HUES6 (cell line): Measurements from ENCODE around the gene TDRD10.

ENCODE experiments used
- H3K27ac ChIP-seq: 2 replicates; pipeline ENCODE4 v1.7.0; 2013; ENCODE audit warnings: low read depth, mild to moderate bottlenecking, low read length, inconsistent platforms
- H3K27me3 ChIP-seq: 2 replicates; pipeline ENCODE4 v1.6.1; 2013; ENCODE audit warnings: low read length; ENCODE audit not compliant: control insufficient read depth, insufficient read depth
- H3K36me3 ChIP-seq: 2 replicates; pipeline ENCODE4 v1.6.1; 2013; ENCODE audit warnings: low read length; ENCODE audit not compliant: control insufficient read depth, insufficient read depth
- H3K4me1 ChIP-seq: 2 replicates; pipeline ENCODE4 v1.6.1; 2013; ENCODE audit warnings: low read length; ENCODE audit not compliant: control insufficient read depth, insufficient read depth
- H3K4me3 ChIP-seq: 2 replicates; pipeline ENCODE4 v1.5.1; 2013; ENCODE audit warnings: low read depth, low read length
- H3K9ac ChIP-seq: one replicate; pipeline ENCODE4 v1.6.1; 2013; ENCODE audit warnings: mild to moderate bottlenecking, low read length
- H3K9me3 ChIP-seq: 2 replicates; pipeline ENCODE4 v1.6.1; 2013; ENCODE audit warnings: low read depth, low read length; ENCODE audit not compliant: control insufficient read depth, insufficient read depth

TDRD10 gene

GRCh38 chr1:154571244-154571963 is 69.4 kb downstream of the TDRD10 start:
- H3K9ac ChIP-seq, result no peak overlapping the region
- H3K9me3 ChIP-seq, result no peaks in the 10 kb centered on the region
- H3K27ac ChIP-seq, result no peak overlapping the region
- no peak overlapping the region for H3K4me3 ChIP-seq
- peaks cover 15% of the 10 kb centered on the region; the same call in 1 of the 2 replicates for H3K4me1 ChIP-seq
- H3K27me3 ChIP-seq, result peaks cover 47% of the 10 kb centered on the region
- H3K36me3 ChIP-seq, result 0 out of 2 replicates have a peak, but pooled peaks cover 2% of the 10 kb centered on the region

- Histone ChIP-seq H3K27ac (no peak overlapping the region), H3K4me1 (peaks cover 15% of the 10 kb centered on the region; the same call in 1 of the 2 replicates), H3K9me3 (no peaks in the 10 kb centered on the region), H3K36me3 (0 out of 2 replicates have a peak, but pooled peaks cover 4% of the 10 kb centered on the region), H3K4me3 (no peak overlapping the region), H3K9ac (no peak overlapping the region), H3K27me3 (peaks cover 42% of the 10 kb centered on the region)
These were observed 69.9 kb downstream of the TDRD10 start for GRCh38 chr1:154571964-154572288.

GRCh38 chr1:154572468-154573167 is 70.6 kb downstream of the TDRD10 start:
- Histone ChIP-seq H3K4me3 (no peak overlapping the region), H3K9me3 (no peaks in the 10 kb centered on the region), H3K36me3 (peaks cover 11% of the 10 kb centered on the region; the same call in 1 of the 2 replicates), H3K27me3 (peaks cover 35% of the 10 kb centered on the region), H3K27ac (no peak overlapping the region), H3K9ac (no peak overlapping the region), H3K4me1 (peaks cover 15% of the 10 kb centered on the region; the same call in 1 of the 2 replicates)

GRCh38 chr1:154573168-154573510 is 71.1 kb downstream of the TDRD10 start:
- H3K9me3 ChIP-seq, result no peaks in the 10 kb centered on the region
- peaks cover 16% of the 10 kb centered on the region for H3K36me3 ChIP-seq
- H3K9ac ChIP-seq, result no peak overlapping the region
- no peak overlapping the region for H3K4me3 ChIP-seq
- no peak overlapping the region for H3K27ac ChIP-seq
- H3K4me1 ChIP-seq, result peaks cover 15% of the 10 kb centered on the region; the same call in 1 of the 2 replicates
- H3K27me3 ChIP-seq, result peaks cover 32% of the 10 kb centered on the region

GRCh38 chr1:154574716-154575115 is 72.7 kb downstream of the TDRD10 start:
- peaks cover 32% of the 10 kb centered on the region for H3K36me3 ChIP-seq
- H3K27me3 ChIP-seq, result peaks cover 16% of the 10 kb centered on the region; the same call in 1 of the 2 replicates
- H3K4me3 ChIP-seq, result no peak overlapping the region
- H3K9me3 ChIP-seq, result no peaks in the 10 kb centered on the region
- H3K4me1 ChIP-seq, result peaks cover 11% of the 10 kb centered on the region; the same call in 1 of the 2 replicates
- H3K9ac ChIP-seq, result no peak overlapping the region
- H3K27ac ChIP-seq, result no peak overlapping the region

- Histone ChIP-seq H3K27ac (no peak overlapping the region), H3K36me3 (peaks cover 38% of the 10 kb centered on the region), H3K27me3 (peaks cover 10% of the 10 kb centered on the region; the same call in 1 of the 2 replicates), H3K4me3 (no peak overlapping the region), H3K4me1 (peaks cover 11% of the 10 kb centered on the region; the same call in 1 of the 2 replicates), H3K9me3 (no peaks in the 10 kb centered on the region), H3K9ac (no peak overlapping the region)
These were observed 73.3 kb downstream of the TDRD10 start for GRCh38 chr1:154575147-154575927.

- Histone ChIP-seq H3K4me3 (no peak overlapping the region), H3K36me3 (peaks cover 45% of the 10 kb centered on the region), H3K9me3 (no peaks in the 10 kb centered on the region), H3K27me3 (peaks cover 3% of the 10 kb centered on the region; the same call in 1 of the 2 replicates), H3K4me1 (peaks cover 11% of the 10 kb centered on the region; the same call in 1 of the 2 replicates), H3K27ac (no peak overlapping the region), H3K9ac (no peak overlapping the region)
These were observed 74.0 kb downstream of the TDRD10 start for GRCh38 chr1:154575951-154576566.

GRCh38 chr1:154577346-154578057 is 75.5 kb downstream of the TDRD10 start:
- no peaks in the 10 kb centered on the region for H3K27me3 ChIP-seq
- H3K4me3 ChIP-seq, result no peak overlapping the region
- H3K9ac ChIP-seq, result no peak overlapping the region
- peaks cover 7% of the 10 kb centered on the region; the same call in 1 of the 2 replicates for H3K4me1 ChIP-seq
- H3K27ac ChIP-seq, result no peak overlapping the region
- no peaks in the 10 kb centered on the region for H3K9me3 ChIP-seq
- H3K36me3 ChIP-seq, result peaks cover 58% of the 10 kb centered on the region

GRCh38 chr1:154578058-154578418 is 76.0 kb downstream of the TDRD10 start:
- H3K27ac ChIP-seq, result no peak overlapping the region
- H3K27me3 ChIP-seq, result no peaks in the 10 kb centered on the region
- no peak overlapping the region for H3K9ac ChIP-seq
- H3K4me1 ChIP-seq, result peaks cover 1% of the 10 kb centered on the region; the same call in 1 of the 2 replicates
- no peak overlapping the region for H3K4me3 ChIP-seq
- H3K36me3 ChIP-seq, result peaks cover 63% of the 10 kb centered on the region
- no peaks in the 10 kb centered on the region for H3K9me3 ChIP-seq

GRCh38 chr1:154579374-154579773 is 77.4 kb downstream of the TDRD10 start:
- H3K9me3 ChIP-seq, result no peaks in the 10 kb centered on the region
- no peak overlapping the region for H3K9ac ChIP-seq
- H3K4me3 ChIP-seq, result no peak overlapping the region
- no peak overlapping the region for H3K27ac ChIP-seq
- H3K27me3 ChIP-seq, result no peaks in the 10 kb centered on the region
- H3K4me1 ChIP-seq, result no peaks in the 10 kb centered on the region
- H3K36me3 ChIP-seq, result peaks cover 77% of the 10 kb centered on the region
